ENCODE results near the gene PATZ1. TPM values are rescaled to one million over a fixed set of nuclear protein-coding genes. Genes with fewer than 3 reads are reported as not detected.

The PATZ1 gene
- total RNA-seq, 1 experiment from 2014 or later = 18.6 TPM

GRCh38 chr22:31281733-31282132, 64.4 kb downstream of the PATZ1 start:
- Histone ChIP-seq H3K9me3 (ENCODE audit: control insufficient read depth, insufficient read depth, low read depth, low read length) (no peaks in the 10 kb centered on the region), H3K4me1 (ENCODE audit: control insufficient read depth, insufficient read depth, low read length) (no peaks in the 10 kb centered on the region), H3K36me3 (ENCODE audit: control insufficient read depth, insufficient read depth, low read length) (no peaks in the 10 kb centered on the region), H3K27ac (ENCODE audit: low read length) (no peak overlapping the region), H3K4me3 (ENCODE audit: low read depth in 2 of 2, low read length in 2 of 2) (no peak overlapping the region), H3K27me3 (ENCODE audit: control insufficient read depth, insufficient read depth, low read length) (no peaks in the 10 kb centered on the region)
- TF ChIP-seq TCF7L2 (IDR thresholded peaks at IDR 0.05; ENCODE audit: low read depth, low read length) (no peak), CTCF (IDR thresholded peaks at IDR 0.05) (no peak)
- ATAC-seq = no peak
- CTCF ChIA-PET = no interaction called here
- in situ Hi-C loops (cut with HindIII; ENCODE audit: low pct_unique_long_range_greater_than_20kb, low sequenced_read_pairs) = no loop called here
- BruUV-seq (replicated peaks) = no TSS peak
- DNase-seq (ENCODE audit: low read depth, low spot score) = no peak
- intact Hi-C loops (cut with micrococcal nuclease; ENCODE audit: unreplicated experiment) = no loop called here
- POLR2A ChIA-PET = no interaction called here

- in situ Hi-C loops (cut with HindIII; ENCODE audit: low pct_unique_long_range_greater_than_20kb, low sequenced_read_pairs) = no loop called here
Observed at GRCh38 chr22:31279821-31280505, 66.2 kb downstream of the PATZ1 start.

More at GRCh38 chr22:31279821-31280505, 66.2 kb downstream of the PATZ1 start:
- BruUV-seq (replicated peaks) = no TSS peak
- H3K36me3 ChIP-seq (ENCODE audit: control insufficient read depth, insufficient read depth, low read length) = no peaks in the 10 kb centered on the region
- TF ChIP-seq REST (IDR thresholded peaks at IDR 0.05; ENCODE audit: insufficient read depth in 1 of 2, low read depth in 2 of 2, low read length in 1 of 2) (no peak), TCF7L2 (IDR thresholded peaks at IDR 0.05; ENCODE audit: low read depth, low read length) (no peak), SIN3A (IDR thresholded peaks at IDR 0.05; ENCODE audit: borderline replicate concordance, insufficient read depth, low read depth, low read length) (no peak), CTCF (IDR thresholded peaks at IDR 0.05) (no peak), POLR2AphosphoS5 (IDR thresholded peaks at IDR 0.05; ENCODE audit: low read depth, low read length) (no peak)
- no peaks in the 10 kb centered on the region for H3K27me3 ChIP-seq (ENCODE audit: control insufficient read depth, insufficient read depth, low read length)
- no peak overlapping the region for H3K27ac ChIP-seq (ENCODE audit: low read length)
- no peak overlapping the region for H3K4me3 ChIP-seq (ENCODE audit: low read depth in 2 of 2, low read length in 2 of 2)
- no peak for DNase-seq (ENCODE audit: low read depth, low spot score)
- intact Hi-C loops (cut with micrococcal nuclease; ENCODE audit: unreplicated experiment) = no loop called here
- no peaks in the 10 kb centered on the region for H3K4me1 ChIP-seq (ENCODE audit: control insufficient read depth, insufficient read depth, low read length)
- POLR2A ChIA-PET = no interaction called here
- CTCF ChIA-PET = no interaction called here
- H3K9me3 ChIP-seq (ENCODE audit: control insufficient read depth, insufficient read depth, low read depth, low read length) = no peaks in the 10 kb centered on the region
- ATAC-seq = no peak

Data from Panc1 (cell line).